Panc1 (cell line): ENCODE results near the gene GJB2.

ENCODE experiments used
- CTCF ChIP-seq: fragments of 450-650 bp; IDR thresholded peaks from 2 replicates; pipeline ENCODE4 v1.5.1; 2017; ENCODE audit warnings: mild to moderate bottlenecking
- POLR2AphosphoS5 ChIP-seq: IDR thresholded peaks from 2 replicates; pipeline ENCODE4 v1.6.1; 2012; ENCODE audit warnings: mild to moderate bottlenecking, low read depth, low read length, moderate library complexity

GRCh38 chr13:20159646-20160305 lies 33.0 kb downstream of the GJB2 start:
- no peak for TF ChIP-seq CTCF
- no peak for TF ChIP-seq POLR2AphosphoS5
